ENCODE data around the gene TPT1. TPM values are rescaled to one million over a fixed set of nuclear protein-coding genes. Genes with fewer than 3 reads are reported as not detected.

Gene TPT1
- polyA plus RNA-seq, 2 of the 4 experiments (the other 2 are of a cell fraction): 2,486 to 3,850 TPM

DNA sequence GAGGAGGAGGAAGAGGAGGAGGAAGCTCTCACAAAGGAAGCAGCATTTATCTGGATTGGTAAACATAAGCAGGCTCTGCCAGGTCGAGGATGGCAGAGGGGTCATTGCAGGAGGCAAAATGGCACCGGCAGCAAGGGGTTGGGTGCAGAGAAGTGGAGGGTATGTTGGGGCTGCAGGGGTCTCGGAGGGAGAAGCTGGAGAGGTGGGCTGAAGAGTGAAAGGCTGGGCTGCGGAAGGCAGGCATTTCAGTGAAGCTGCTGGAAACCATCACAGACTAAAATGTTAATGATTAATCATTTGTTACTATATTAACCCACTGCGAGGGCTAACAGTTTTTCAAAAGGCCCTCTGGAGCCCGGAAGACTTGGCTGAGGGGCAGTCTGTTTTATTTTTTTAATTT, 24.6 kb downstream of the TPT1 start:
- TF ChIP-seq NPAS2 (CRISPR knock-in tag; IDR thresholded peaks at IDR 0.05; ENCODE audit: borderline replicate concordance) (no peak), KDM1A (IDR thresholded peaks at IDR 0.05; ENCODE audit: low read depth) (no peak), FOSL2 (IDR thresholded peaks at IDR 0.05) (no peak), FOSL2 (CRISPR knock-in tag; IDR thresholded peaks at IDR 0.05) (no peak), SMC3 (IDR thresholded peaks at IDR 0.05) (no peak), ZNF302 (CRISPR knock-in tag; IDR thresholded peaks at IDR 0.05) (no peak), SREBF2 (IDR thresholded peaks at IDR 0.05) (no peak), KDM5A (IDR thresholded peaks at IDR 0.05) (no peak), ZFP36 (IDR thresholded peaks at IDR 0.05; ENCODE audit: borderline replicate concordance, partially characterized antibody) (no peak), HEYL (CRISPR knock-in tag; IDR thresholded peaks at IDR 0.05) (no peak), HDAC2 (IDR thresholded peaks at IDR 0.05) (no peak), CBX8 (IDR thresholded peaks at IDR 0.05) (no peak)
- TF ChIP-seq, protein P1, sequence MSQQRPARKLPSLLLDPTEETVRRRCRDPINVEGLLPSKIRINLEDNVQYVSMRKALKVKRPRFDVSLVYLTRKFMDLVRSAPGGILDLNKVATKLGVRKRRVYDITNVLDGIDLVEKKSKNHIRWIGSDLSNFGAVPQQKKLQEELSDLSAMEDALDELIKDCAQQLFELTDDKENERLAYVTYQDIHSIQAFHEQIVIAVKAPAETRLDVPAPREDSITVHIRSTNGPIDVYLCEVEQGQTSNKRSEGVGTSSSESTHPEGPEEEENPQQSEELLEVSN (IDR thresholded peaks at IDR 0.05; ENCODE audit: borderline replicate concordance, low read depth): no peak
- TF ChIP-seq, protein P2, sequence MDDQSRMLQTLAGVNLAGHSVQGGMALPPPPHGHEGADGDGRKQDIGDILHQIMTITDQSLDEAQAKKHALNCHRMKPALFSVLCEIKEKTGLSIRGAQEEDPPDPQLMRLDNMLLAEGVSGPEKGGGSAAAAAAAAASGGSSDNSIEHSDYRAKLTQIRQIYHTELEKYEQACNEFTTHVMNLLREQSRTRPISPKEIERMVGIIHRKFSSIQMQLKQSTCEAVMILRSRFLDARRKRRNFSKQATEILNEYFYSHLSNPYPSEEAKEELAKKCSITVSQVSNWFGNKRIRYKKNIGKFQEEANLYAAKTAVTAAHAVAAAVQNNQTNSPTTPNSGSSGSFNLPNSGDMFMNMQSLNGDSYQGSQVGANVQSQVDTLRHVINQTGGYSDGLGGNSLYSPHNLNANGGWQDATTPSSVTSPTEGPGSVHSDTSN (IDR thresholded peaks at IDR 0.05): no peak
- TF ChIP-seq, protein P3, sequence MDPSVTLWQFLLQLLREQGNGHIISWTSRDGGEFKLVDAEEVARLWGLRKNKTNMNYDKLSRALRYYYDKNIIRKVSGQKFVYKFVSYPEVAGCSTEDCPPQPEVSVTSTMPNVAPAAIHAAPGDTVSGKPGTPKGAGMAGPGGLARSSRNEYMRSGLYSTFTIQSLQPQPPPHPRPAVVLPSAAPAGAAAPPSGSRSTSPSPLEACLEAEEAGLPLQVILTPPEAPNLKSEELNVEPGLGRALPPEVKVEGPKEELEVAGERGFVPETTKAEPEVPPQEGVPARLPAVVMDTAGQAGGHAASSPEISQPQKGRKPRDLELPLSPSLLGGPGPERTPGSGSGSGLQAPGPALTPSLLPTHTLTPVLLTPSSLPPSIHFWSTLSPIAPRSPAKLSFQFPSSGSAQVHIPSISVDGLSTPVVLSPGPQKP (IDR thresholded peaks at IDR 0.05; ENCODE audit: low read depth, low read length): no peak
- TF ChIP-seq, protein P4, sequence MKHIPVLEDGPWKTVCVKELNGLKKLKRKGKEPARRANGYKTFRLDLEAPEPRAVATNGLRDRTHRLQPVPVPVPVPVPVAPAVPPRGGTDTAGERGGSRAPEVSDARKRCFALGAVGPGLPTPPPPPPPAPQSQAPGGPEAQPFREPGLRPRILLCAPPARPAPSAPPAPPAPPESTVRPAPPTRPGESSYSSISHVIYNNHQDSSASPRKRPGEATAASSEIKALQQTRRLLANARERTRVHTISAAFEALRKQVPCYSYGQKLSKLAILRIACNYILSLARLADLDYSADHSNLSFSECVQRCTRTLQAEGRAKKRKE (CRISPR knock-in tag; IDR thresholded peaks at IDR 0.05; ENCODE audit: low read depth): no peak
- TF ChIP-seq, protein P5, sequence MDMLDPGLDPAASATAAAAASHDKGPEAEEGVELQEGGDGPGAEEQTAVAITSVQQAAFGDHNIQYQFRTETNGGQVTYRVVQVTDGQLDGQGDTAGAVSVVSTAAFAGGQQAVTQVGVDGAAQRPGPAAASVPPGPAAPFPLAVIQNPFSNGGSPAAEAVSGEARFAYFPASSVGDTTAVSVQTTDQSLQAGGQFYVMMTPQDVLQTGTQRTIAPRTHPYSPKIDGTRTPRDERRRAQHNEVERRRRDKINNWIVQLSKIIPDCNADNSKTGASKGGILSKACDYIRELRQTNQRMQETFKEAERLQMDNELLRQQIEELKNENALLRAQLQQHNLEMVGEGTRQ (IDR thresholded peaks at IDR 0.05): no peak
- peak overlapping the region; percentile 78 for H3K4me2 ChIP-seq
- 2% methylated on average over 6 of the region's 6 CpGs for WGBS (ENCODE audit: missing lambda C conversion rate)
- CTCF ChIA-PET: interaction anchor here (2.2 kb wide), 1 partner anchor 269 kb away, joined by 7 read pairs; no protein-coding TSS in a partner anchor
- POLR2A ChIA-PET: no interaction called here
- H3K4me3 ChIP-seq: 0 out of 3 replicates have a peak overlapping the region, but pooled peaks have one; percentile 10
- DNase-seq (ENCODE audit: low read depth in 1 of 2, low spot score in 1 of 2) (peak in 1 of 2 experiments; percentile 35), FAIRE-seq (no peak), ATAC-seq (peak in 1 of 2 experiments; percentile 56; a peak in 3 of 6 replicates)
- peak overlapping the region; percentile 82 to 91 for H3K27ac ChIP-seq
- peaks cover 17% of the 10 kb centered on the region for H3K4me1 ChIP-seq
- H3K9me3 ChIP-seq: no peaks in the 10 kb centered on the region

DNA sequence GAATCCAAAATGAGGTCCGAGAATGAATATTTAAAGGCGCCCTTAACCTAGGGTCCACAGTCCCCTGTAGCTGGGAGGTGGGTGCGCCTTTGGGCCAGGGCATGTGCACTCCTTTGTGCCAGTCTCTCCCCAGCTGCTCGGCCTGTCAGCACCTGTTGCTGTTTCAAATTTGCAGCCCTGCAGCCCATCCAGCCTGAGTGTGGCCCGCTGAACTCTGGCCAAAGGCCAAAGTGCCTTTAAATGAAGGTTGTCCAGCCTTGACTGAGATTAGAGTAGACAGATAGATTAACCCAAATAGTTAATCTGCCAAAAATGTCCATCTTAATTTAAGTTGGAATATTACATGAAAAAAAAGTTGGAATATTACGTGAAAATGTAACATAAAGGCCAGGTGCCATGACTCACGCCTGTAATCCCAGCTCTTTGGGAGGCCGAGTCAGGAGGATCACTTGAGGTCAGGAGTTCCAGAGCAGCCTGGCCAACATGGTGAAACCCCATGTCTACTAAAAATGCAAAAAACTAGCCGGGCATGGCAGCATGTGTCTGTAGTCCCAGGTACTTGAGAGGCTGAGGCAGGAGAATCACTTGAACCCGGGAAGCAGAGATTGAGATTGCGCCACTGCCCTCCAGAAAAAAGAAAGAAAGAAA, 25.3 kb downstream of the TPT1 start:
- no peak for ATAC-seq
- H3K27ac ChIP-seq: peak overlapping the region; percentile 82 to 91
- DNase-seq (ENCODE audit: low read depth in 1 of 2, low spot score in 1 of 2): no peak
- H3K4me1 ChIP-seq: peaks cover 19% of the 10 kb centered on the region
- ChIA-PET POLR2A (no interaction called here), CTCF (interaction anchor here (1.1 to 2.2 kb wide), 2 partner anchors 268 to 269 kb away, joined by 3 to 7 read pairs; no protein-coding TSS in a partner anchor)
- H3K9me3 ChIP-seq: no peaks in the 10 kb centered on the region
- H3K4me3 ChIP-seq: no peak overlapping the region
- no peak for TF ChIP-seq SREBF2 (IDR thresholded peaks at IDR 0.05)
- TF ChIP-seq, protein P6, sequence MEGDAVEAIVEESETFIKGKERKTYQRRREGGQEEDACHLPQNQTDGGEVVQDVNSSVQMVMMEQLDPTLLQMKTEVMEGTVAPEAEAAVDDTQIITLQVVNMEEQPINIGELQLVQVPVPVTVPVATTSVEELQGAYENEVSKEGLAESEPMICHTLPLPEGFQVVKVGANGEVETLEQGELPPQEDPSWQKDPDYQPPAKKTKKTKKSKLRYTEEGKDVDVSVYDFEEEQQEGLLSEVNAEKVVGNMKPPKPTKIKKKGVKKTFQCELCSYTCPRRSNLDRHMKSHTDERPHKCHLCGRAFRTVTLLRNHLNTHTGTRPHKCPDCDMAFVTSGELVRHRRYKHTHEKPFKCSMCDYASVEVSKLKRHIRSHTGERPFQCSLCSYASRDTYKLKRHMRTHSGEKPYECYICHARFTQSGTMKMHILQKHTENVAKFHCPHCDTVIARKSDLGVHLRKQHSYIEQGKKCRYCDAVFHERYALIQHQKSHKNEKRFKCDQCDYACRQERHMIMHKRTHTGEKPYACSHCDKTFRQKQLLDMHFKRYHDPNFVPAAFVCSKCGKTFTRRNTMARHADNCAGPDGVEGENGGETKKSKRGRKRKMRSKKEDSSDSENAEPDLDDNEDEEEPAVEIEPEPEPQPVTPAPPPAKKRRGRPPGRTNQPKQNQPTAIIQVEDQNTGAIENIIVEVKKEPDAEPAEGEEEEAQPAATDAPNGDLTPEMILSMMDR (IDR thresholded peaks at IDR 0.05): no peak
- TF ChIP-seq, protein P3 (IDR thresholded peaks at IDR 0.05; ENCODE audit: low read depth, low read length): no peak
- FAIRE-seq: no peak
- H3K4me2 ChIP-seq: peak overlapping the region; percentile 78
- 79% methylated on average over 11 of the region's 11 CpGs for WGBS (ENCODE audit: missing lambda C conversion rate)

Measured in A549 (cell line).